H1 (cell line): Measurements from ENCODE around the gene ZNF263. TPM values are rescaled to one million over a fixed set of nuclear protein-coding genes. Genes with fewer than 3 reads are reported as not detected.

Experiments
- CTCF ChIA-PET: fragments of 300-600 bp; sonication (Branson Sonifier 250); formaldehyde crosslinking; loops from one replicate; lab custom pipeline; 2021; ENCODE audit not compliant: partially characterized antibody; lab: Charles Lee
- POLR2A ChIA-PET: fragments of 300-600 bp; sonication (Branson Sonifier 250); formaldehyde crosslinking; loops from one replicate; lab custom pipeline; 2021; ENCODE audit warnings: inconsistent platforms; ENCODE audit not compliant: partially characterized antibody; lab: Charles Lee
- DNase-seq, 2 experiments: peaks; one replicate each; pipeline versions ENCODE4 v3.0.0 to v3.0.0-alpha.2; 2010 to 2022; ENCODE audit warnings: low spot score in 2 of 2, low read depth in 1 of 2, mixed read lengths in 1 of 2
- FAIRE-seq: peaks from 2 replicates; lab custom pipeline; 2011; peaks lifted over from hg19 to GRCh38; lab: Jason Lieb, UNC
- H2AFZ ChIP-seq: 2 replicates; pipeline ENCODE4 v1.8.1; 2012; ENCODE audit warnings: low read length, inconsistent platforms
- H2AK5ac ChIP-seq: 2 replicates; pipeline ENCODE4 v1.6.1; 2013; ENCODE audit warnings: low read depth, low read length
- H2BK120ac ChIP-seq: replicated peaks from 2 replicates; pipeline ENCODE3; 2013; ENCODE audit warnings: low read depth, low read length, inconsistent platforms
- H2BK12ac ChIP-seq: 2 replicates; pipeline ENCODE4 v1.6.1; 2013; ENCODE audit warnings: low read depth, low read length
- H2BK15ac ChIP-seq: 2 replicates; pipeline ENCODE4 v1.6.1; 2013; ENCODE audit warnings: low read length
- H2BK20ac ChIP-seq: 2 replicates; pipeline ENCODE4 v1.6.1; 2013; ENCODE audit warnings: low read length
- H2BK5ac ChIP-seq: 2 replicates; pipeline ENCODE4 v1.6.1; 2013; ENCODE audit warnings: low read depth, low read length
- H3K14ac ChIP-seq: 2 replicates; pipeline ENCODE4 v1.6.1; 2013; ENCODE audit warnings: inconsistent platforms; ENCODE audit not compliant: insufficient read length
- H3K18ac ChIP-seq: 2 replicates; pipeline ENCODE4 v1.6.1; 2013; ENCODE audit warnings: low read length; ENCODE audit errors: extremely low read depth
- H3K23ac ChIP-seq: 2 replicates; pipeline ENCODE4 v1.6.1; 2013; ENCODE audit warnings: inconsistent platforms; ENCODE audit not compliant: insufficient read length
- H3K23me2 ChIP-seq: 2 replicates; pipeline ENCODE4 v1.6.1; 2013; ENCODE audit warnings: low read depth, low read length
- H3K27ac ChIP-seq: 2 replicates; pipeline ENCODE4 v1.6.1; 2011; ENCODE audit warnings: low read depth, low read length, inconsistent platforms
- H3K27me3 ChIP-seq, 4 experiments: replicated peaks in 1 of 4; 1 replicate in 1 of 4; 2 replicates in 3 of 4; pipeline versions ENCODE4 v1.6.1 to v1.8.1; 2011 to 2013; ENCODE audit warnings: low read length in 3 of 4, mild to moderate bottlenecking in 3 of 4, inconsistent platforms in 2 of 4, mixed read lengths in 2 of 4, moderate library complexity in 1 of 4; ENCODE audit not compliant: control insufficient read depth in 3 of 4, insufficient read depth in 3 of 4; ENCODE audit errors: extremely low read depth in 1 of 4
- H3K36me3 ChIP-seq, 4 experiments: 2 replicates each; pipeline versions ENCODE4 v1.6.1 to v1.8.1; 2011 to 2013; ENCODE audit warnings: mild to moderate bottlenecking in 4 of 4, low read length in 3 of 4, moderate library complexity in 2 of 4, control low read depth in 1 of 4, inconsistent platforms in 1 of 4; ENCODE audit not compliant: insufficient read depth in 4 of 4, control insufficient read depth in 2 of 4
- H3K4ac ChIP-seq: replicated peaks from 2 replicates; pipeline ENCODE3; 2013; ENCODE audit warnings: low read length, low read depth, mixed read lengths, inconsistent platforms; ENCODE audit not compliant: insufficient read length
- H3K4me1 ChIP-seq, 4 experiments: replicated peaks in 1 of 4; 1 replicate in 1 of 4; 2 replicates in 3 of 4; pipeline versions ENCODE4 v1.6.1 to v1.8.1; 2011 to 2013; ENCODE audit warnings: low read length in 3 of 4, inconsistent platforms in 2 of 4, mixed read lengths in 1 of 4; ENCODE audit not compliant: insufficient read depth in 4 of 4, control insufficient read depth in 3 of 4
- H3K4me2 ChIP-seq, 2 experiments: 2 replicates each; pipeline versions ENCODE4 v1.6.1 to v1.8.1; 2011 to 2013; ENCODE audit warnings: low read depth in 2 of 2, low read length in 2 of 2, control low read depth in 1 of 2, inconsistent platforms in 1 of 2, mild to moderate bottlenecking in 1 of 2; ENCODE audit not compliant: insufficient read depth in 1 of 2
- H3K4me3 ChIP-seq, 4 experiments: fragments of 200-600, 300-600 bp in 1 of 4; sonication (generic), shearing (Covaris generic), sonication (Bioruptor Twin) in 1 of 4; 2 replicates each; pipeline versions ENCODE4 v1.5.1 to v1.8.1; 2011 to 2016; ENCODE audit warnings: low read length in 4 of 4, low read depth in 3 of 4, control low read depth in 2 of 4, inconsistent platforms in 2 of 4, mild to moderate bottlenecking in 2 of 4, mixed read lengths in 1 of 4, moderate library complexity in 1 of 4; ENCODE audit not compliant: insufficient read depth in 2 of 4; ENCODE audit errors: extremely low read depth in 1 of 4
- H3K56ac ChIP-seq: replicated peaks from 2 replicates; pipeline ENCODE3; 2013; ENCODE audit warnings: low read depth, mild to moderate bottlenecking, mixed read lengths, low read length, inconsistent platforms; ENCODE audit not compliant: insufficient read length
- H3K79me1 ChIP-seq: 2 replicates; pipeline ENCODE4 v1.6.1; 2013; ENCODE audit warnings: low read depth, low read length, control low read depth
- H3K79me2 ChIP-seq, 2 experiments: 2 replicates each; pipeline versions ENCODE4 v1.6.1 to v1.8.1; 2012 to 2013; ENCODE audit warnings: low read length in 2 of 2, mild to moderate bottlenecking in 2 of 2, inconsistent platforms in 1 of 2; ENCODE audit not compliant: insufficient read depth in 2 of 2, control insufficient read depth in 1 of 2
- H3K9ac ChIP-seq, 4 experiments: replicated peaks in 1 of 4; 1 replicate in 1 of 4; 2 replicates in 3 of 4; pipeline versions ENCODE4 v1.6.1 to v1.8.1; 2011 to 2013; ENCODE audit warnings: low read depth in 3 of 4, low read length in 3 of 4, control low read depth in 2 of 4, mild to moderate bottlenecking in 2 of 4, moderate library complexity in 2 of 4, inconsistent platforms in 1 of 4; ENCODE audit errors: extremely low read depth in 1 of 4
- H3K9me3 ChIP-seq, 2 experiments: 2 replicates each; pipeline versions ENCODE4 v1.6.1 to v1.8.1; 2012 to 2013; ENCODE audit warnings: mild to moderate bottlenecking in 2 of 2, moderate library complexity in 2 of 2, control low read depth in 1 of 2, inconsistent platforms in 1 of 2, low read depth in 1 of 2, low read length in 1 of 2, mixed read lengths in 1 of 2; ENCODE audit not compliant: insufficient read depth in 2 of 2
- H4K20me1 ChIP-seq, 2 experiments: replicated peaks in 1 of 2; 2 replicates each; pipeline versions ENCODE3 to v1.8.1; 2011 to 2013; ENCODE audit warnings: inconsistent platforms in 2 of 2, low read length in 2 of 2, mild to moderate bottlenecking in 1 of 2; ENCODE audit not compliant: insufficient read depth in 2 of 2, control insufficient read depth in 1 of 2
- H4K5ac ChIP-seq: 2 replicates; pipeline ENCODE4 v1.6.1; 2013; ENCODE audit warnings: low read length, low read depth, mixed read lengths, inconsistent platforms; ENCODE audit not compliant: insufficient read length
- H4K8ac ChIP-seq: 2 replicates; pipeline ENCODE4 v1.8.0; 2013; ENCODE audit warnings: mild to moderate bottlenecking, moderate library complexity, low read length, inconsistent platforms; ENCODE audit not compliant: insufficient read depth; ENCODE audit errors: extremely low read depth
- H4K91ac ChIP-seq: replicated peaks from 2 replicates; pipeline ENCODE3; 2013; ENCODE audit warnings: low read length, mixed read lengths, inconsistent platforms; ENCODE audit not compliant: insufficient read length
- SIN3A ChIP-seq, 2 experiments: IDR thresholded peaks in 1 of 2; conservative IDR thresholded peaks in 1 of 2; 2 replicates each; pipeline ENCODE4 v1.6.1; 2011 to 2012; ENCODE audit warnings: low read length in 2 of 2, improper control_type of control experiment in 1 of 2, low read depth in 1 of 2, mild to moderate bottlenecking in 1 of 2
- ZNF274 ChIP-seq: IDR thresholded peaks from 2 replicates; pipeline ENCODE4 v1.7.0; 2012; ENCODE audit warnings: low read length, borderline replicate concordance; ENCODE audit errors: extremely low read depth
- WGBS, 2 experiments: shearing (Covaris generic) in 1 of 2; methylation state at CpG; one replicate each; pipeline versions ENCODE4 v1.1.6 to v1.1.7; 2013 to 2015; ENCODE audit warnings: low lambda C conversion rate in 2 of 2, mixed read lengths in 2 of 2, inconsistent platforms in 1 of 2, low coverage in 1 of 2, missing lambda C conversion rate in 1 of 2; ENCODE audit not compliant: insufficient replicate concordance in 2 of 2, insufficient coverage in 1 of 2, insufficient read length in 1 of 2; ENCODE audit errors: extremely low coverage in 1 of 2, missing lambda C conversion rate in 1 of 2; 5-methylcytosine and 5-hydroxymethylcytosine counted together
- polyA plus RNA-seq, 7 experiments: library from polyadenylated mRNA; depleted of rRNA in 3 of 7; stranded (reverse) in 5 of 7; unstranded in 2 of 7; fragments of >200 nt in 5 of 7; fragments of 200-250 nt in 2 of 7; gene quantifications; 1 replicate in 5 of 7; 2 replicates in 1 of 7; 4 replicates in 1 of 7; pipeline versions ENCODE4 v1.2.1 to v1.2.3, GENCODE V29; 2011 to 2013; ENCODE audit warnings: missing spikeins in 2 of 7, mixed read lengths in 2 of 7
- total RNA-seq: library from RNA; stranded (reverse); fragmentation: NEBNext Ultra II Directional; extraction: Animal tissue kit (Norgen Biotek cat#: 25700); gene quantifications from 2 replicates; pipeline ENCODE4 v1.2.1, GENCODE V29; 2021

Gene ZNF263
- total and polyA plus RNA-seq, 2 of the 8 experiments (the other 6 are each of a cell fraction or from before 2014, with no cell fraction given) = 9.2 to 26.7 TPM

- Histone ChIP-seq H3K4me3 (peak overlapping the region in 1 of 4 experiments; percentile 2; a peak in 2 of 8 replicates), H3K79me2 (peaks cover 5 to 41% of the 10 kb centered on the region in 2 experiments), H3K36me3 (peaks cover 28 to 78% (median 59%) of the 10 kb centered on the region in 4 experiments), H4K91ac (no peak overlapping the region), H2BK15ac (no peak overlapping the region), H3K56ac (no peak overlapping the region), H3K23ac (no peak overlapping the region), H4K5ac (no peak overlapping the region), H3K18ac (no peak overlapping the region), H2AK5ac (no peak overlapping the region), H2BK120ac (no peak overlapping the region), H2AFZ (no peak overlapping the region), H2BK5ac (no peak overlapping the region), H2BK20ac (no peak overlapping the region), H3K27ac (no peak overlapping the region), H3K23me2 (no peaks in the 10 kb centered on the region), H3K9me3 (peaks cover 55 to 67% of the 10 kb centered on the region in 2 experiments), H3K14ac (no peak overlapping the region), H4K8ac (no peak overlapping the region), H3K27me3 (no peaks in the 10 kb centered on the region), H3K79me1 (no peaks in the 10 kb centered on the region; the same call in 1 of the 2 replicates), H4K20me1 (no peaks in the 10 kb centered on the region), H2BK12ac (no peak overlapping the region), H3K4me2 (no peak overlapping the region), H3K9ac (no peak overlapping the region), H3K4me1 (no peaks in the 10 kb centered on the region), H3K4ac (no peak overlapping the region)
- CTCF ChIA-PET = interaction anchor here (0.6 to 1.3 kb wide), 2 partner anchors 23 to 27 kb away, joined by 3 read pairs; no protein-coding TSS in a partner anchor
- FAIRE-seq (no peak), DNase-seq (no peak)
- TF ChIP-seq ZNF274 (peak; percentile 67), SIN3A (conservative IDR thresholded peaks at IDR 0.05 in 1 of 2, IDR thresholded peaks at IDR 0.05 in 1 of 2; ENCODE audit: low read depth in 1 of 2, low read length in 2 of 2) (no peak)
- POLR2A ChIA-PET = interaction anchor here (0.9 to 1.3 kb wide), 3 partner anchors 14 to 27 kb away, joined by 3 to 4 read pairs (median 3); partner anchors contain the start of genes TIGD7 and ZNF75A
- WGBS, 2 experiments = 91% methylated on average over 14 of the region's 16 CpGs; no CpG with 5 or more reads in 1 of the 2 experiments
Observed at GRCh38 chr16:3289998-3290673, 6.8 kb downstream of the ZNF263 start.
